CD4-positive, alpha-beta T cell treated with Interleukin-6 at 100 ng/mL for 8 hours (primary cell): ENCODE results near the gene RNF212.

Experiments used
- DNase-seq: peaks from one replicate; pipeline ENCODE4 v3.0.0-alpha.2; 2020; ENCODE audit warnings: mixed read lengths, low spot score

Gene RNF212

GRCh38 chr4:1115528-1116293 lies 2.3 kb upstream of the RNF212 start:
- DNase-seq = no peak

GRCh38 chr4:1112821-1113182 lies 562 bp downstream of the RNF212 start:
- no peak for DNase-seq

GRCh38 chr4:1112174-1112820 lies 1.1 kb downstream of the RNF212 start:
- DNase-seq = no peak

GRCh38 chr4:1111259-1111809 lies 2.0 kb downstream of the RNF212 start:
- no peak for DNase-seq

GRCh38 chr4:1109898-1110506 lies 3.4 kb downstream of the RNF212 start:
- DNase-seq = no peak

- no peak for DNase-seq
Measured at GRCh38 chr4:1109333-1109732, 4.0 kb downstream of the RNF212 start.

GRCh38 chr4:1105662-1106061 lies 7.7 kb downstream of the RNF212 start:
- DNase-seq = no peak

- no peak for DNase-seq
Measured at GRCh38 chr4:1105067-1105466, 8.3 kb downstream of the RNF212 start.

GRCh38 chr4:1104647-1105046 lies 8.7 kb downstream of the RNF212 start:
- DNase-seq = no peak

- DNase-seq = no peak
Measured at GRCh38 chr4:1099684-1100335, 13.6 kb downstream of the RNF212 start.

- DNase-seq = no peak
Measured at GRCh38 chr4:1099270-1099669, 14.1 kb downstream of the RNF212 start.

- DNase-seq = no peak
Measured at GRCh38 chr4:1098311-1098925, 14.9 kb downstream of the RNF212 start.

- no peak for DNase-seq
Measured at GRCh38 chr4:1097553-1097952, 15.8 kb downstream of the RNF212 start.

- no peak for DNase-seq
Measured at GRCh38 chr4:1096841-1097240, 16.5 kb downstream of the RNF212 start.

GRCh38 chr4:1094336-1094690 lies 19.1 kb downstream of the RNF212 start:
- DNase-seq = no peak

GRCh38 chr4:1093391-1094335 lies 19.7 kb downstream of the RNF212 start:
- DNase-seq = no peak

- DNase-seq = no peak
Measured at GRCh38 chr4:1092983-1093361, 20.4 kb downstream of the RNF212 start.

GRCh38 chr4:1092026-1092982 lies 21.1 kb downstream of the RNF212 start:
- no peak for DNase-seq

GRCh38 chr4:1091561-1091995 lies 21.8 kb downstream of the RNF212 start:
- DNase-seq = no peak
